ENCODE measurements around the gene FAM174B. TPM values are rescaled to one million over a fixed set of nuclear protein-coding genes. Genes with fewer than 3 reads are reported as not detected.

FAM174B gene
- total RNA-seq, 1 donor = 5.1 TPM

DNA sequence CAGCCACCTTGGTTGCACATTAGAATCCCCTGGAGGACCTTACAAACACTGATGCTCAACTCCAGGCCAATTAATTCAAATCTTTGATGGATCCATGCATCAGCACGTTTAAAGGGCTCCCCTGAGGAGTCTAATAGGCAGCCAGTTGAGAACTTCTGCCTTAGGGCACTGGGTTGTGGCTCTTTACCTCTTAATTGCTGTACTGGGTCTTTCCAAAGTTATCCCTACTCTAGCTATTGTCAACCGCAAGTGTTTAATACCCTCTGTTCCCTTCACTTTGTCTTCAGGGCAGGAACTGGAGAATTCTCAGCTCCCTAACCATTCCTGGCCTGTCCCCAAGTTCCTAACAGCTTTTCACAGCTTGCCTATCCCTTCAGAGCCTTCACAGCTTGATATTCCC lies 15.0 kb upstream of the FAM174B start:
- H4K20me1 ChIP-seq (ENCODE audit: insufficient read depth, low read length) = no peaks in the 10 kb centered on the region
- no peaks in the 10 kb centered on the region for H3K4me1 ChIP-seq (ENCODE audit: insufficient read depth, low read length)
- H3K27ac ChIP-seq (ENCODE audit: low read depth, low read length) = no peak overlapping the region
- H2AFZ ChIP-seq (ENCODE audit: low read length) = no peak overlapping the region
- H3K4me3 ChIP-seq (ENCODE audit: insufficient read depth, low read length) = no peak overlapping the region
- no peaks in the 10 kb centered on the region for H3K36me3 ChIP-seq (ENCODE audit: insufficient read depth, low read length)
- no peaks in the 10 kb centered on the region for H3K9me3 ChIP-seq (ENCODE audit: low read depth, low read length)
- no peaks in the 10 kb centered on the region for H3K79me2 ChIP-seq (ENCODE audit: insufficient read depth, low read length)
- DNase-seq (ENCODE audit: insufficient read length, low spot score, missing footprints) = no peak
- H3K27me3 ChIP-seq (ENCODE audit: insufficient read depth, low read length) = no peaks in the 10 kb centered on the region
- H3K4me2 ChIP-seq (ENCODE audit: insufficient read depth, low read length) = no peak overlapping the region
- TF ChIP-seq, protein P1, sequence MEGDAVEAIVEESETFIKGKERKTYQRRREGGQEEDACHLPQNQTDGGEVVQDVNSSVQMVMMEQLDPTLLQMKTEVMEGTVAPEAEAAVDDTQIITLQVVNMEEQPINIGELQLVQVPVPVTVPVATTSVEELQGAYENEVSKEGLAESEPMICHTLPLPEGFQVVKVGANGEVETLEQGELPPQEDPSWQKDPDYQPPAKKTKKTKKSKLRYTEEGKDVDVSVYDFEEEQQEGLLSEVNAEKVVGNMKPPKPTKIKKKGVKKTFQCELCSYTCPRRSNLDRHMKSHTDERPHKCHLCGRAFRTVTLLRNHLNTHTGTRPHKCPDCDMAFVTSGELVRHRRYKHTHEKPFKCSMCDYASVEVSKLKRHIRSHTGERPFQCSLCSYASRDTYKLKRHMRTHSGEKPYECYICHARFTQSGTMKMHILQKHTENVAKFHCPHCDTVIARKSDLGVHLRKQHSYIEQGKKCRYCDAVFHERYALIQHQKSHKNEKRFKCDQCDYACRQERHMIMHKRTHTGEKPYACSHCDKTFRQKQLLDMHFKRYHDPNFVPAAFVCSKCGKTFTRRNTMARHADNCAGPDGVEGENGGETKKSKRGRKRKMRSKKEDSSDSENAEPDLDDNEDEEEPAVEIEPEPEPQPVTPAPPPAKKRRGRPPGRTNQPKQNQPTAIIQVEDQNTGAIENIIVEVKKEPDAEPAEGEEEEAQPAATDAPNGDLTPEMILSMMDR (IDR thresholded peaks at IDR 0.05; ENCODE audit: extremely low read depth, low read depth, low read length) = no peak

DNA sequence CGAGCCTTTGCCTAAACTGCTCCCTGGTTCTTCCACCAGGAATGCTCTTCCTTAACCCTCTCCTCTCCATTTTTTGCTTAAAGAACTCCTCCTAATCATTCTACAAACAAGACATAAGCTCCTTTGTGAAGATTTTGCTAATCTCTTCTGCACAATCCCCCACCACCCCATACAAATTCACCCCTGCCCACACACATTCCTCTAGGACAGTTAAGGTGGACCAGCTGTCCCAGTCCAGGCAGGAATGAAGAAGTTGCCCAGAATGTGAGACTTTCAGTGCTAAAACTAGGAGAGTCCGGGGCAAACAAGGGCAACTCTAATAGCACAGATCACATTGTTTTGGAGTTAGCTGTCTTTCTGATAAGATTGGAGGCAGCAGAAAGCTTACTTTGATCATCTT lies 13.9 kb upstream of the FAM174B start:
- TF ChIP-seq, protein P1 (IDR thresholded peaks at IDR 0.05; ENCODE audit: extremely low read depth, low read depth, low read length) = no peak
- no peak for DNase-seq (ENCODE audit: insufficient read length, low spot score, missing footprints)
- Histone ChIP-seq H3K36me3 (ENCODE audit: insufficient read depth, low read length) (no peaks in the 10 kb centered on the region), H3K27me3 (ENCODE audit: insufficient read depth, low read length) (no peaks in the 10 kb centered on the region), H3K27ac (ENCODE audit: low read depth, low read length) (no peak overlapping the region), H3K9me3 (ENCODE audit: low read depth, low read length) (no peaks in the 10 kb centered on the region), H3K4me2 (ENCODE audit: insufficient read depth, low read length) (no peak overlapping the region), H4K20me1 (ENCODE audit: insufficient read depth, low read length) (no peaks in the 10 kb centered on the region), H3K4me3 (ENCODE audit: insufficient read depth, low read length) (no peak overlapping the region), H2AFZ (ENCODE audit: low read length) (no peak overlapping the region), H3K4me1 (ENCODE audit: insufficient read depth, low read length) (no peaks in the 10 kb centered on the region), H3K79me2 (ENCODE audit: insufficient read depth, low read length) (no peaks in the 10 kb centered on the region)

DNA sequence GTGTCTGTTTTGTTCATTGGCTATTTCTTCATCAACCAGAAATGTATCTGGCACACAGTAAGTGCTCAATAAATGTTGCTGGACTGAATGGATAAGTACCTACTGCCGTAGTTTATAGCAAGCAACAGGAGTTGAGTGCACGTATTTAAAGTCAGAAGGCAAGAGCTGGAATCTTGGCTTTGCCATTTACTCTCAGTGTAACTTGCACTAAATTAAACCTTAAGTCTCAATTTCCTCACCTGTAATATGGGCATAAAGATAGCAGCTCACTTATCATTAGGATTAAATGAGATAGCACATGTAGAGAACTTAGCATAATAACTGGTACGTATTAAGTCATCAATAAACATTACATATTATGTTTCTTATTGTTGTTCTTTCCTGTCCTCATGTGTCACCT lies 13.0 kb upstream of the FAM174B start:
- TF ChIP-seq, protein P1 (IDR thresholded peaks at IDR 0.05; ENCODE audit: extremely low read depth, low read depth, low read length) = no peak
- H3K27ac ChIP-seq (ENCODE audit: low read depth, low read length) = no peak overlapping the region
- no peak overlapping the region for H3K4me2 ChIP-seq (ENCODE audit: insufficient read depth, low read length)
- no peaks in the 10 kb centered on the region for H3K79me2 ChIP-seq (ENCODE audit: insufficient read depth, low read length)
- no peaks in the 10 kb centered on the region for H3K9me3 ChIP-seq (ENCODE audit: low read depth, low read length)
- DNase-seq (ENCODE audit: insufficient read length, low spot score, missing footprints) = no peak
- no peaks in the 10 kb centered on the region for H3K4me1 ChIP-seq (ENCODE audit: insufficient read depth, low read length)
- no peak overlapping the region for H3K4me3 ChIP-seq (ENCODE audit: insufficient read depth, low read length)
- no peaks in the 10 kb centered on the region for H3K27me3 ChIP-seq (ENCODE audit: insufficient read depth, low read length)
- H4K20me1 ChIP-seq (ENCODE audit: insufficient read depth, low read length) = no peaks in the 10 kb centered on the region
- no peaks in the 10 kb centered on the region for H3K36me3 ChIP-seq (ENCODE audit: insufficient read depth, low read length)
- no peak overlapping the region for H2AFZ ChIP-seq (ENCODE audit: low read length)

DNA sequence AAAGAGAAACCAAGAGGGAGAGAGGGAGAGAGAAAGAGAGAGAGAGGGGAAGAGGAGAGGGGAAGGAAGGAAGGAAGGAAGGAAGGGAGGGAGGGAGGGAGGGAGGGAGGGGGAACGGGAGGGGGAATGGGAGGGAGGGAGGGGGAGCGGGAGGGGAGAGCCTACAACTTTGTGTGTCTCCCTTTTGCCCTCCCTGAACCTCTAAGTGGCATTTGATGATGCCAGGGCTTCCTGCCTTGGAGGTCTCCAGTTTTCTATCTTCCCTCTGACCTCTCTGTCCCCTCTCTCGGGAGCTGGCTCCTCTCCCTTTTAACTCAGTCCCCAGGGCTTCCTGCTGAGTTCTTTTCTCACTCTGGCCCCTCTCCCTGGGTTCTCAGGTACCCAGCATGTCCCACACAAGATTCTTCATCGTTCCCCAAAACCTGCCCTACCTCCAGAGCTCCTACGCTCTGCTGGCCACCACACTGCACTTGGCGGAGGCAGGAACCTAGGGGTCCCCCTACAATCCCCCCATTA lies 12.5 kb upstream of the FAM174B start:
- TF ChIP-seq, protein P1 (IDR thresholded peaks at IDR 0.05; ENCODE audit: extremely low read depth, low read depth, low read length) = no peak
- H3K27ac ChIP-seq (ENCODE audit: low read depth, low read length) = no peak overlapping the region
- no peaks in the 10 kb centered on the region for H3K9me3 ChIP-seq (ENCODE audit: low read depth, low read length)
- H3K4me2 ChIP-seq (ENCODE audit: insufficient read depth, low read length) = no peak overlapping the region
- no peak overlapping the region for H2AFZ ChIP-seq (ENCODE audit: low read length)
- DNase-seq (ENCODE audit: insufficient read length, low spot score, missing footprints) = no peak
- H3K27me3 ChIP-seq (ENCODE audit: insufficient read depth, low read length) = no peaks in the 10 kb centered on the region
- H3K36me3 ChIP-seq (ENCODE audit: insufficient read depth, low read length) = no peaks in the 10 kb centered on the region
- no peaks in the 10 kb centered on the region for H3K79me2 ChIP-seq (ENCODE audit: insufficient read depth, low read length)
- H3K4me1 ChIP-seq (ENCODE audit: insufficient read depth, low read length) = no peaks in the 10 kb centered on the region
- no peaks in the 10 kb centered on the region for H4K20me1 ChIP-seq (ENCODE audit: insufficient read depth, low read length)
- no peak overlapping the region for H3K4me3 ChIP-seq (ENCODE audit: insufficient read depth, low read length)

Data from osteoblast (primary cell).